HepG2 (cell line): Measurements from ENCODE around the gene CNTRL. TPM values are rescaled to one million over a fixed set of nuclear protein-coding genes. Genes with fewer than 3 reads are reported as not detected.

Source experiments
- AHDC1 ChIP-seq: sonication (generic); formaldehyde crosslinking; IDR thresholded peaks from 2 replicates; pipeline ENCODE4 v1.5.1; 2020; ENCODE audit warnings: mild to moderate bottlenecking, missing genetic modification reagents, borderline replicate concordance
- ARNT2 ChIP-seq: sonication (generic); formaldehyde crosslinking; IDR thresholded peaks from 2 replicates; pipeline ENCODE4 v1.8.0; 2022; ENCODE audit warnings: mild to moderate bottlenecking, low read depth, missing genetic modification reagents, moderate library complexity
- BATF2 ChIP-seq: sonication (generic); formaldehyde crosslinking; IDR thresholded peaks from 2 replicates; pipeline ENCODE4 v1.8.0; 2022; ENCODE audit warnings: mild to moderate bottlenecking, missing genetic modification reagents, moderate library complexity
- DR1 ChIP-seq: sonication (generic); formaldehyde crosslinking; IDR thresholded peaks from 2 replicates; pipeline ENCODE4 v1.8.0; 2021; ENCODE audit warnings: mild to moderate bottlenecking, missing genetic modification reagents, inconsistent platforms
- FOXK2 ChIP-seq: fragments of 450-650 bp; IDR thresholded peaks from 2 replicates; pipeline ENCODE4 v1.6.1; 2016
- GMEB1 ChIP-seq: sonication (generic); formaldehyde crosslinking; IDR thresholded peaks from 2 replicates; pipeline ENCODE4 v1.5.1; 2020; ENCODE audit warnings: missing genetic modification reagents, mild to moderate bottlenecking, borderline replicate concordance
- NR3C1 ChIP-seq: sonication (generic); formaldehyde crosslinking; IDR thresholded peaks from 2 replicates; pipeline ENCODE4 v1.4.0; 2020; ENCODE audit warnings: missing genetic modification reagents
- TCF7L2 ChIP-seq: IDR thresholded peaks from 2 replicates; pipeline ENCODE4 v1.6.1; 2011; ENCODE audit warnings: mild to moderate bottlenecking, low read depth, low read length, moderate library complexity
- TFAP4 ChIP-seq: sonication (generic); IDR thresholded peaks from 2 replicates; pipeline ENCODE4 v1.6.1; 2016; ENCODE audit warnings: low read depth, borderline replicate concordance
- THYN1 ChIP-seq: sonication (generic); formaldehyde crosslinking; IDR thresholded peaks from 2 replicates; pipeline ENCODE4 v1.8.1; 2023; ENCODE audit warnings: low read depth, mild to moderate bottlenecking, moderate library complexity, missing genetic modification reagents, borderline replicate concordance
- ZBTB8A ChIP-seq: sonication (generic); formaldehyde crosslinking; IDR thresholded peaks from 2 replicates; pipeline ENCODE4 v1.4.0; 2020; ENCODE audit warnings: mild to moderate bottlenecking, low read depth, missing genetic modification reagents, borderline replicate concordance
- ZGPAT ChIP-seq: IDR thresholded peaks from 2 replicates; pipeline ENCODE4 v1.6.1; 2016; ENCODE audit warnings: mild to moderate bottlenecking
- ZNF253 ChIP-seq: sonication (generic); formaldehyde crosslinking; IDR thresholded peaks from 2 replicates; pipeline ENCODE4 v1.8.0; 2022; ENCODE audit warnings: mild to moderate bottlenecking, missing genetic modification reagents, borderline replicate concordance
- ZNF446 ChIP-seq: sonication (generic); formaldehyde crosslinking; IDR thresholded peaks from 2 replicates; pipeline ENCODE4 v1.5.0; 2020; ENCODE audit warnings: mild to moderate bottlenecking, missing genetic modification reagents
- ZNF510 ChIP-seq: sonication (generic); formaldehyde crosslinking; IDR thresholded peaks from 2 replicates; pipeline ENCODE4 v1.4.0; 2020; ENCODE audit warnings: low read depth, mild to moderate bottlenecking, missing genetic modification reagents
- ZNF891 ChIP-seq: sonication (generic); formaldehyde crosslinking; IDR thresholded peaks from 2 replicates; pipeline ENCODE4 v1.5.0; 2020; ENCODE audit warnings: mild to moderate bottlenecking, missing genetic modification reagents
- polyA plus RNA-seq, 8 experiments: library from polyadenylated mRNA; depleted of rRNA in 3 of 8; stranded (reverse) in 7 of 8; unstranded in 1 of 8; fragments of >200 nt; fragmentation: Illumina TruSeq in 4 of 8; extraction: Trizol in 4 of 8; gene quantifications; 2 replicates each; pipeline versions ENCODE4 v1.2.1 to v1.2.3, GENCODE V29; 2011 to 2016; ENCODE audit warnings: low read depth in 4 of 8, missing spikeins in 1 of 8, mixed read lengths in 1 of 8; ENCODE audit not compliant: insufficient read depth in 1 of 8
- total RNA-seq, 5 experiments: library from RNA; depleted of rRNA; stranded (reverse); fragments of >200 nt; fragmentation: Illumina TruSeq; extraction: Trizol; gene quantifications; 2 replicates each; pipeline ENCODE4 v1.2.3, GENCODE V29; 2016; ENCODE audit warnings: low read depth in 1 of 5

CNTRL gene
- total and polyA plus RNA-seq, 2 of the 13 experiments (the other 11 are each of a cell fraction or from before 2014, with no cell fraction given) = 7.5 to 11.8 TPM

- TF ChIP-seq AHDC1 (no peak), ZBTB8A (CRISPR knock-in tag) (no peak), BATF2 (CRISPR knock-in tag) (no peak), ZNF446 (CRISPR knock-in tag) (no peak), ZGPAT (CRISPR knock-in tag) (peak; percentile 64), ARNT2 (CRISPR knock-in tag) (no peak), ZNF891 (CRISPR knock-in tag) (no peak), NR3C1 (CRISPR knock-in tag) (no peak), ZNF510 (CRISPR knock-in tag) (no peak), GMEB1 (CRISPR knock-in tag) (no peak), TFAP4 (no peak), FOXK2 (no peak), TCF7L2 (no peak), DR1 (CRISPR knock-in tag) (no peak), ZNF253 (CRISPR knock-in tag) (no peak), THYN1 (CRISPR knock-in tag) (no peak)
Observed at GRCh38 chr9:121213136-121213806, 138.5 kb downstream of the CNTRL start (continued).
